Measurements from ENCODE around the gene TRIM15.

DNA sequence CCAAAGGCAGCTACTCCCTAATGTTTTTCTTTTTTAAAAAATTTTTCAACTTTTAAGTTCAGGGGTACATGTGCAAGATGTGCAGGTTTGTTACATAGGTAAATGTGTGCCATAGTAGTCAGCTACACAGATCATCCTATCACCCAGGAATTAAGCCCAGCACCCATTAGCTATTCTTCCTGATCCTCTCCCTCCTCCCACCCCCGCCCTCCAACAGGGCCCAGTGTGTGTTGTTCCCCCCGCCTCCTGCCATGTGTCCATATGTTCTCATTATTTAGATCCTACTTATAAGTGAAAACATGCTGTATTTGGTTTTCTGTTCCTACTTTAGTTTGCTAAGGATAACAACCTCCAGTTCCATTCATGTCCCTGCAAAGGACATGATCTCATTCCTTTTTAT lies 12.4 kb downstream of the TRIM15 start:
- TF ChIP-seq, protein P1, sequence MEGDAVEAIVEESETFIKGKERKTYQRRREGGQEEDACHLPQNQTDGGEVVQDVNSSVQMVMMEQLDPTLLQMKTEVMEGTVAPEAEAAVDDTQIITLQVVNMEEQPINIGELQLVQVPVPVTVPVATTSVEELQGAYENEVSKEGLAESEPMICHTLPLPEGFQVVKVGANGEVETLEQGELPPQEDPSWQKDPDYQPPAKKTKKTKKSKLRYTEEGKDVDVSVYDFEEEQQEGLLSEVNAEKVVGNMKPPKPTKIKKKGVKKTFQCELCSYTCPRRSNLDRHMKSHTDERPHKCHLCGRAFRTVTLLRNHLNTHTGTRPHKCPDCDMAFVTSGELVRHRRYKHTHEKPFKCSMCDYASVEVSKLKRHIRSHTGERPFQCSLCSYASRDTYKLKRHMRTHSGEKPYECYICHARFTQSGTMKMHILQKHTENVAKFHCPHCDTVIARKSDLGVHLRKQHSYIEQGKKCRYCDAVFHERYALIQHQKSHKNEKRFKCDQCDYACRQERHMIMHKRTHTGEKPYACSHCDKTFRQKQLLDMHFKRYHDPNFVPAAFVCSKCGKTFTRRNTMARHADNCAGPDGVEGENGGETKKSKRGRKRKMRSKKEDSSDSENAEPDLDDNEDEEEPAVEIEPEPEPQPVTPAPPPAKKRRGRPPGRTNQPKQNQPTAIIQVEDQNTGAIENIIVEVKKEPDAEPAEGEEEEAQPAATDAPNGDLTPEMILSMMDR (IDR thresholded peaks at IDR 0.05), result no peak
- TF ChIP-seq POLR2A (IDR thresholded peaks at IDR 0.05), result no peak
